ENCODE data around the gene LDHB. TPM values are rescaled to one million over a fixed set of nuclear protein-coding genes. Genes with fewer than 3 reads are reported as not detected.

The LDHB gene
- polyA plus RNA-seq (907 and 1,039 TPM in 2 replicates), polyA minus RNA-seq (549 and 644 TPM in 2 replicates)

- Histone ChIP-seq H3K4me3 (ENCODE audit: low read length) (peak within 1 kb of the TSS; percentile 87), H4K20me1 (ENCODE audit: insufficient read depth) (no peaks in the 10 kb centered on the region), H3K4me2 (ENCODE audit: low read length) (peak within 1 kb of the TSS; percentile 76), H3F3A (ENCODE audit: insufficient read depth, low read length, poor library complexity, severe bottlenecking) (no peaks in the 10 kb centered on the region), H3K27me3 (ENCODE audit: insufficient read depth, low read depth, low read length) (no peaks in the 10 kb centered on the region), H3K9me2 (ENCODE audit: insufficient read depth, low read length) (no peaks in the 10 kb centered on the region), H3K9ac (ENCODE audit: low read length) (peak within 1 kb of the TSS; percentile 89), H3K27ac (ENCODE audit: low read length) (peak within 1 kb of the TSS; percentile 91), H3K79me2 (replicated peaks; ENCODE audit: insufficient read depth, low read length) (peaks cover 37% of the 10 kb centered on the region), H3K9me3 (ENCODE audit: low read length) (no peaks in the 10 kb centered on the region), H3K36me3 (ENCODE audit: insufficient read depth, low read length) (no peaks in the 10 kb centered on the region), H2AFZ (ENCODE audit: low read depth, low read length) (peak within 1 kb of the TSS; percentile 37)
- TF ChIP-seq EZH2 (IDR thresholded peaks at IDR 0.05; ENCODE audit: borderline replicate concordance, insufficient read depth, low read length, poor library complexity, severe bottlenecking) (no peak), SMC3 (conservative IDR thresholded peaks at IDR 0.05; ENCODE audit: poor library complexity) (no peak), TAF1 (IDR thresholded peaks at IDR 0.05; ENCODE audit: low read depth) (no peak), RAD21 (conservative IDR thresholded peaks at IDR 0.05) (no peak), EP300 (conservative IDR thresholded peaks at IDR 0.05; ENCODE audit: poor library complexity, severe bottlenecking) (no peak), REST (IDR thresholded peaks at IDR 0.05; ENCODE audit: borderline replicate concordance) (peak; percentile 38), POLR2AphosphoS5 (IDR thresholded peaks at IDR 0.05) (peak; percentile 95), MXI1 (conservative IDR thresholded peaks at IDR 0.05; ENCODE audit: poor library complexity, severe bottlenecking) (peak; percentile 94), CTCF (IDR thresholded peaks at IDR 0.05; ENCODE audit: poor library complexity, severe bottlenecking) (no peak)
Measured at GRCh38 chr12:21657326-21658077, at the start of gene LDHB. TSS of gene LDHB (minus strand) at chr12:21657842. CDS start at chr12:21654671, 3,171 bp downstream.

- H3K4me2 ChIP-seq (ENCODE audit: low read length) = no peak overlapping the region
- no peak for TF ChIP-seq EP300 (conservative IDR thresholded peaks at IDR 0.05; ENCODE audit: poor library complexity, severe bottlenecking)
- TF ChIP-seq CTCF (IDR thresholded peaks at IDR 0.05; ENCODE audit: poor library complexity, severe bottlenecking) = no peak
- TF ChIP-seq MXI1 (conservative IDR thresholded peaks at IDR 0.05; ENCODE audit: poor library complexity, severe bottlenecking) = no peak
- TF ChIP-seq POLR2AphosphoS5 (IDR thresholded peaks at IDR 0.05) = no peak
- no peak for TF ChIP-seq REST (IDR thresholded peaks at IDR 0.05; ENCODE audit: borderline replicate concordance)
- no peak for TF ChIP-seq EZH2 (IDR thresholded peaks at IDR 0.05; ENCODE audit: borderline replicate concordance, insufficient read depth, low read length, poor library complexity, severe bottlenecking)
- TF ChIP-seq RAD21 (conservative IDR thresholded peaks at IDR 0.05) = no peak
- no peak for TF ChIP-seq SMC3 (conservative IDR thresholded peaks at IDR 0.05; ENCODE audit: poor library complexity)
- no peak for TF ChIP-seq TAF1 (IDR thresholded peaks at IDR 0.05; ENCODE audit: low read depth)
- no peak overlapping the region for H3K27ac ChIP-seq (ENCODE audit: low read length)
- H3K9me3 ChIP-seq (ENCODE audit: low read length) = no peaks in the 10 kb centered on the region
- no peak overlapping the region for H3K9ac ChIP-seq (ENCODE audit: low read length)
- no peaks in the 10 kb centered on the region for H3K27me3 ChIP-seq (ENCODE audit: insufficient read depth, low read depth, low read length)
- no peaks in the 10 kb centered on the region for H3F3A ChIP-seq (ENCODE audit: insufficient read depth, low read length, poor library complexity, severe bottlenecking)
- H2AFZ ChIP-seq (ENCODE audit: low read depth, low read length) = no peak overlapping the region
- no peak overlapping the region for H3K4me3 ChIP-seq (ENCODE audit: low read length)
- H3K36me3 ChIP-seq (ENCODE audit: insufficient read depth, low read length) = no peaks in the 10 kb centered on the region
- H3K9me2 ChIP-seq (ENCODE audit: insufficient read depth, low read length) = no peaks in the 10 kb centered on the region
- no peaks in the 10 kb centered on the region for H4K20me1 ChIP-seq (ENCODE audit: insufficient read depth)
- H3K79me2 ChIP-seq (replicated peaks; ENCODE audit: insufficient read depth, low read length) = no peaks in the 10 kb centered on the region
Measured at GRCh38 chr12:21704847-21705246, 47.2 kb upstream of the LDHB start.
